Adrenal gland (tissue), 12 donors: ENCODE measurements around the gene F12. TPM values are rescaled to one million over a fixed set of nuclear protein-coding genes. Genes with fewer than 3 reads are reported as not detected.
A peak's percentile ranks its signal among the peaks of the same experiment; 100 is the strongest.

ENCODE experiments used
- DNase-seq, 7 donors: peaks; one replicate each; pipeline ENCODE4 v3.0.0-alpha.2; 2019 to 2020
- H3K27ac ChIP-seq, 5 donors: fragments of 200-600 bp; sonication (generic) in 4 of 5; 1 replicate in 3 of 5; 2 replicates in 2 of 5; pipeline versions ENCODE4 v1.5.1 to v1.8.0; 2016 to 2020; ENCODE audit warnings: mild to moderate bottlenecking in 1 of 5
- H3K27me3 ChIP-seq: fragments of 200-600 bp; 2 replicates; pipeline ENCODE4 v1.8.0; 2021
- H3K36me3 ChIP-seq, 2 donors: fragments of 200-600 bp; replicated peaks in 1 of 2; 1 replicate in 1 of 2; 2 replicates in 1 of 2; pipeline versions ENCODE4 v1.5.1 to v1.8.0; 2018 to 2022
- H3K4me1 ChIP-seq, 2 donors: fragments of 200-600 bp; replicated peaks in 1 of 2; 1 replicate in 1 of 2; 2 replicates in 1 of 2; pipeline versions ENCODE4 v1.5.1 to v1.8.0; 2018 to 2021
- H3K4me3 ChIP-seq, 4 donors: fragments of 200-600 bp; sonication (generic) in 3 of 4; one replicate each; pipeline ENCODE4 v1.5.1; 2016 to 2018
- H3K9me3 ChIP-seq, 3 donors: fragments of 200-600 bp; sonication (generic) in 1 of 3; replicated peaks in 1 of 3; 1 replicate in 2 of 3; 2 replicates in 1 of 3; pipeline versions ENCODE4 v1.5.1 to v1.8.0; 2016 to 2021
- CTCF ChIP-seq, 6 experiments: fragments of 450-650 bp in 4 of 6; fragments of 200-600 bp in 2 of 6; sonication (generic) in 1 of 6; IDR thresholded peaks; 1 replicate in 5 of 6; 2 replicates in 1 of 6; pipeline versions ENCODE4 v1.5.1 to v1.8.0; 2016 to 2021; ENCODE audit warnings: antibody characterized with exemption in 6 of 6, mild to moderate bottlenecking in 2 of 6, moderate library complexity in 1 of 6
- POLR2A ChIP-seq, 2 donors: fragments of 450-650 bp; IDR thresholded peaks; one replicate each; pipeline ENCODE4 v1.6.1; 2017; ENCODE audit warnings: antibody characterized with exemption in 2 of 2, mild to moderate bottlenecking in 2 of 2, moderate library complexity in 1 of 2
- WGBS, 4 donors: extraction: QIAGEN DNeasy Blood & Tissue Kit in 2 of 4; methylation state at CpG; one replicate each; pipeline versions ENCODE4 v1.1.5 to v1.1.7; 2013 to 2017; 5-methylcytosine and 5-hydroxymethylcytosine counted together
- intact Hi-C, 2 donors: fragments of 100-400 bp; cut with DNase I; formaldehyde crosslinking; loops; one replicate each; pipeline versions ENCODE4 v1.14.1 to v1.15.0; 2022 to 2023
- polyA plus RNA-seq, 3 donors: library from polyadenylated mRNA; stranded (reverse); fragments of 200-250 nt in 2 of 3; fragments of 350-450 nt in 1 of 3; fragmentation: Illumina TruSeq in 1 of 3; extraction: RNeasy Lipid Tissue Mini Kit (QIAGEN cat#74804) in 1 of 3; gene quantifications; one replicate each; pipeline ENCODE4 v1.2.3, GENCODE V29; 2013 to 2014
- total RNA-seq, 9 donors: library from RNA; depleted of rRNA in 4 of 9; stranded (reverse); fragments of >200 nt in 4 of 9; fragments of 120-200 nt in 1 of 9; fragmentation: NEBNext Ultra II Directional in 1 of 9; extraction: Animal tissue kit (Norgen Biotek cat#: 25700) in 1 of 9; gene quantifications; one replicate each; pipeline versions ENCODE4 v1.1.0 to v1.2.4, GENCODE V29; 2013 to 2023
- donor health status: healthy with polysubstance abuse.
- donor health status: Bipolar disorder and iron deficiency.
- donor health status: DM: yes; HTN: yes; CAD: no.
- donor health status: DM: no; HTN: no; CAD: no.
- donor health status: DM: no; HTN: no; CAD: no.
- donor health status: DM: yes; HTN: yes; CAD: no.

The F12 gene
- total and polyA plus RNA-seq, 12 donors = 0.11 to 0.80 (median 0.36) TPM; not detected in 3

- intact Hi-C loops = no loop called here
- TF ChIP-seq POLR2A (IDR thresholded peaks at IDR 0.05) (no peak), CTCF (IDR thresholded peaks at IDR 0.05) (no peak)
- Histone ChIP-seq H3K4me1 (peaks cover 18 to 20% of the 10 kb centered on the region in 2 donors), H3K27me3 (no peaks in the 10 kb centered on the region), H3K4me3 (no peak overlapping the region), H3K27ac (peak overlapping the region in 2 of 5 donors; percentile 71 to 79), H3K9me3 (no peaks in the 10 kb centered on the region), H3K36me3 (no peaks in the 10 kb centered on the region)
- WGBS, 4 donors = 60 to 72% (median 66%) methylated on average over 6 of the region's 6 CpGs
- DNase-seq = no peak
Observed at GRCh38 chr5:177448244-177448950, 39.0 kb upstream of the F12 start.

- DNase-seq = peak; percentile 90 to 95 (median 94)
- Histone ChIP-seq H3K4me1 (peaks cover 18 to 20% of the 10 kb centered on the region in 2 donors), H3K4me3 (peak overlapping the region in 1 of 4 donors; percentile 77), H3K27ac (peak overlapping the region in 3 of 5 donors; percentile 33 to 79 (median 71)), H3K9me3 (no peaks in the 10 kb centered on the region), H3K27me3 (no peaks in the 10 kb centered on the region), H3K36me3 (no peaks in the 10 kb centered on the region)
- 5 to 7% (median 6%) methylated on average over 7 to 23 of the region's 23 CpGs for WGBS, 4 donors
- intact Hi-C loops = no loop called here
- TF ChIP-seq CTCF (IDR thresholded peaks at IDR 0.05) (peak in 3 of 6 experiments; percentile 11 to 28 (median 14)), POLR2A (IDR thresholded peaks at IDR 0.05) (peak in 1 of 2 donors; percentile 47)
Observed at GRCh38 chr5:177447611-177448243, 38.4 kb upstream of the F12 start.

- TF ChIP-seq CTCF (IDR thresholded peaks at IDR 0.05) (no peak), POLR2A (IDR thresholded peaks at IDR 0.05) (no peak)
- 0 to 1% (median 0%) methylated on average over 9 to 46 of the region's 52 CpGs; no CpG with 5 or more reads in 1 of the 4 donors for WGBS, 4 donors
- H3K27ac ChIP-seq = peak overlapping the region in 3 of 5 donors; percentile 33 to 79 (median 71)
- H3K27me3 ChIP-seq = no peaks in the 10 kb centered on the region
- peak overlapping the region in 3 of 4 donors; percentile 7 to 77 (median 13) for H3K4me3 ChIP-seq
- no peaks in the 10 kb centered on the region for H3K36me3 ChIP-seq
- intact Hi-C loops = no loop called here
- no peaks in the 10 kb centered on the region for H3K9me3 ChIP-seq
- DNase-seq = peak; percentile 44 to 76 (median 59)
- peaks cover 18 to 20% of the 10 kb centered on the region in 2 donors for H3K4me1 ChIP-seq
Observed at GRCh38 chr5:177447066-177447610, 37.8 kb upstream of the F12 start.
